Lung (tissue), 12 donors: ENCODE data around the gene MPPED1. TPM values are rescaled to one million over a fixed set of nuclear protein-coding genes. Genes with fewer than 3 reads are reported as not detected.

ENCODE experiments used
- ATAC-seq: fragments of 200-7000 bp; cut with Tn5 transposase; one replicate; pipeline ENCODE4 v1.9.1; 2020; ENCODE audit warnings: moderate number of reproducible peaks; ENCODE audit not compliant: insufficient read depth, low FRiP score
- DNase-seq, 3 donors: peaks; one replicate each; pipeline ENCODE4 v3.0.0-alpha.2; 2013 to 2017
- H3K27ac ChIP-seq, 2 donors: one replicate each; pipeline ENCODE4 v1.5.1; 2013; ENCODE audit warnings: mild to moderate bottlenecking in 2 of 2, moderate library complexity in 2 of 2, control low read depth in 1 of 2, inconsistent platforms in 1 of 2, low read depth in 1 of 2, low read length in 1 of 2
- H3K27me3 ChIP-seq, 3 donors: one replicate each; pipeline ENCODE4 v1.5.1; 2013; ENCODE audit warnings: low read length in 2 of 3; ENCODE audit not compliant: control insufficient read depth in 3 of 3, insufficient read depth in 3 of 3
- H3K36me3 ChIP-seq, 4 donors: one replicate each; pipeline ENCODE4 v1.5.1; 2013; ENCODE audit warnings: low read length in 4 of 4, mild to moderate bottlenecking in 1 of 4, moderate library complexity in 1 of 4; ENCODE audit not compliant: control insufficient read depth in 4 of 4, insufficient read depth in 4 of 4
- H3K4me1 ChIP-seq, 5 donors: one replicate each; pipeline ENCODE4 v1.5.1; 2013; ENCODE audit warnings: low read length in 5 of 5, mild to moderate bottlenecking in 2 of 5, moderate library complexity in 1 of 5; ENCODE audit not compliant: control insufficient read depth in 5 of 5, insufficient read depth in 5 of 5
- H3K4me3 ChIP-seq: one replicate; pipeline ENCODE4 v1.5.1; 2013; ENCODE audit warnings: mild to moderate bottlenecking, control low read depth, moderate library complexity
- H3K9ac ChIP-seq, 2 donors: one replicate each; pipeline ENCODE4 v1.5.1; 2013; ENCODE audit warnings: low read length in 2 of 2, control low read depth in 1 of 2; ENCODE audit not compliant: insufficient read depth in 1 of 2
- H3K9me3 ChIP-seq, 4 donors: one replicate each; pipeline ENCODE4 v1.5.1; 2013; ENCODE audit warnings: low read length in 3 of 4, mild to moderate bottlenecking in 1 of 4, moderate library complexity in 1 of 4; ENCODE audit not compliant: control insufficient read depth in 4 of 4, insufficient read depth in 3 of 4
- CTCF ChIP-seq: IDR thresholded peaks from 2 replicates; pipeline ENCODE4 v1.5.1; 2012; ENCODE audit warnings: mild to moderate bottlenecking; ENCODE audit errors: control extremely low read depth, extremely low read depth
- WGBS, 2 donors: extraction: QIAGEN DNeasy Blood & Tissue Kit; methylation state at CpG; one replicate each; pipeline ENCODE4 v1.1.7; 2013; 5-methylcytosine and 5-hydroxymethylcytosine counted together
- polyA plus RNA-seq, 2 donors: library from polyadenylated mRNA; stranded (reverse); fragments of 200-250 nt; gene quantifications; one replicate each; pipeline ENCODE4 v1.2.1, GENCODE V29; 2013
- total RNA-seq, 2 donors: library from RNA; depleted of rRNA in 1 of 2; stranded (reverse); fragments of >200 nt in 1 of 2; gene quantifications; one replicate each; pipeline ENCODE4 v1.2.1, GENCODE V29; 2014 to 2021
- donor health status: control.
- donor health status: control.
- donor health status: Bipolar disorder and iron deficiency.
- donor health status: healthy.
- donor health status: DM: yes; HTN: yes; CAD: no.

Gene MPPED1
- total and polyA plus RNA-seq, 4 donors, result 0.05 to 0.65 TPM; not detected in 2

- H3K27ac ChIP-seq, result peak overlapping the region in 1 of 2 donors; percentile 63
- no peaks in the 10 kb centered on the region for H3K36me3 ChIP-seq
- H3K9ac ChIP-seq, result no peak overlapping the region
- ATAC-seq (no peak), DNase-seq (peak; percentile 57 to 89 (median 67))
- TF ChIP-seq CTCF, result no peak
- H3K4me3 ChIP-seq, result no peak overlapping the region
- peaks cover 0 to 21% (median 7%) of the 10 kb centered on the region in 5 donors for H3K4me1 ChIP-seq
- no peaks in the 10 kb centered on the region for H3K27me3 ChIP-seq
- 47 to 48% methylated on average over 6 of the region's 6 CpGs for WGBS, 2 donors
- H3K9me3 ChIP-seq, result peaks cover 0 to 2% (median 0%) of the 10 kb centered on the region in 4 donors
These were observed 30.1 kb upstream of the MPPED1 start for GRCh38 chr22:43381693-43382092.

- H3K4me3 ChIP-seq, result no peak overlapping the region
- H3K27ac ChIP-seq, result no peak overlapping the region
- TF ChIP-seq CTCF, result no peak
- no peak overlapping the region for H3K9ac ChIP-seq
- WGBS, 2 donors, result 61 to 72% methylated on average over 5 of the region's 5 CpGs
- H3K4me1 ChIP-seq, result peaks cover 0 to 3% (median 0%) of the 10 kb centered on the region in 5 donors
- peaks cover 0 to 9% (median 0%) of the 10 kb centered on the region in 3 donors for H3K27me3 ChIP-seq
- no peaks in the 10 kb centered on the region for H3K36me3 ChIP-seq
- H3K9me3 ChIP-seq, result no peaks in the 10 kb centered on the region
- no peak for ATAC-seq
- no peak for DNase-seq
These were observed 27.0 kb upstream of the MPPED1 start for GRCh38 chr22:43384863-43385262.

GRCh38 chr22:43385770-43386641, 25.8 kb upstream of the MPPED1 start:
- no peak overlapping the region for H3K4me3 ChIP-seq
- H3K9me3 ChIP-seq, result no peaks in the 10 kb centered on the region
- 7% methylated on average over 20 of the region's 20 CpGs for WGBS, 2 donors
- ATAC-seq (peak; percentile 92), DNase-seq (peak; percentile 88 to 92 (median 88))
- H3K27me3 ChIP-seq, result peaks cover 0 to 9% (median 0%) of the 10 kb centered on the region in 3 donors
- H3K9ac ChIP-seq, result no peak overlapping the region
- H3K36me3 ChIP-seq, result no peaks in the 10 kb centered on the region
- H3K4me1 ChIP-seq, result peaks cover 0 to 3% (median 0%) of the 10 kb centered on the region in 5 donors
- no peak overlapping the region for H3K27ac ChIP-seq
- peak; percentile 86 for TF ChIP-seq CTCF
